Stimulated activated memory B cell treated with anti-CD40 and anti-IgM and Interleukin-4, amounts not matched to agents 10 μg/mL and 1 μg/mL and 100 μg/mL, for 72 hours (primary cell): Measurements from ENCODE around the gene G6PD.
A peak's percentile ranks its signal among the peaks of the same experiment; 100 is the strongest.
"Not testable (repeated sequence)": the region's sequence is repeated elsewhere in the genome, so short reads cannot be mapped to it uniquely, and the experiment has no call there.

Source experiments
- ATAC-seq: fragments of 150-1000 bp; cut with Tn5 transposase; 2 replicates; pipeline ENCODE4 v1.10.0; 2021
- H3K27ac Mint-ChIP-seq: one replicate; pipeline ENCODE4 v1.8.0; 2022; ENCODE audit warnings: mild to moderate bottlenecking, mixed read lengths
- H3K27me3 Mint-ChIP-seq: one replicate; pipeline ENCODE4 v1.8.0; 2022; ENCODE audit warnings: mixed read lengths
- H3K36me3 Mint-ChIP-seq: one replicate; pipeline ENCODE4 v1.8.0; 2022; ENCODE audit warnings: mixed read lengths
- H3K4me1 Mint-ChIP-seq: one replicate; pipeline ENCODE4 v1.8.0; 2022; ENCODE audit warnings: mixed read lengths
- H3K4me3 Mint-ChIP-seq: one replicate; pipeline ENCODE4 v1.8.0; 2022; ENCODE audit warnings: mild to moderate bottlenecking, moderate library complexity, mixed read lengths
- H3K9me3 Mint-ChIP-seq: one replicate; pipeline ENCODE4 v1.8.0; 2022; ENCODE audit warnings: mixed read lengths

G6PD gene

DNA sequence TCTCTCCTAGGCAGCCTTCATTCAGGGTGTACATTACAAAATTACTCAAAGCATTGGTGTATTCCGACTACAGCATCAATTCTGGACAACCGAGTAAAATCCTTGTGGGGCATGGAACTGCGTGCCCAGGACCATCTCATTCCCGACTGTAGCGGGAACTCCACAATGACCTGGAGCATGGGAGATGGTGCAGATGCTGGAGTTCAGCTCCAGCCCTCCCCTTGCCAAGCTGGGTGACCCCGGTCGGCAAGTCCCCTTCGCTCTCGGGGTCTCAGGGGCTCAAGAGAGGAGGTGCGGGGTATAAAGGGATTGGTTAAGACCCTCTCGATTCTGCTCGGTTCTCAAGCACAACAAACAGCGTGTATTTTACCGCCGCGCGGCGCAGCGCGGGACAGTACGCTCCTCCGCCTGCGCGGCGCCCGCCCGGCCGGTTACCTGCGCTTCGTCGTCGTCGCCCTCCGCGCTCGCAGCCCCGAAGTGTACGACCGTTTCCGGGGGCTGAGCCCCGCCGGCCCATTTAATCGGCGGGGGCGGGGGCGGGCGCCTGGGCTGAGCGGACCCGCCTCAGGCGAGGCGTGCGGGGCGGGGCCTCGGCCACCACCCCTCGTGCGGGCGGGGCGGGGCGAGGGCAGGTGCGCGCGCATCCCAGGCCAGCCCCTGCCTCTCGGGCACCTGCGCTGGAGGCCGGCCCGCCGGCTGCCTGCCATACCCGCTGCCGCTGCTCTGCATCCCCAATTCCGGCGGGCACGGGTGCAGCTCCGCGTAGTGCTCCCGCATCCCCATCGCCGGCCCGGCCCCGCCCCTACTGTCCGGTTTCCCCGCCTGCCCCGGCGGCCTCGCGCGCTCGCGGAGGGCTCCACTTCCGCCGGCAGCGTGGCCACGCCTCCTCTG lies at the start of gene G6PD:
TSS of gene G6PD (minus strand) at position 493 of the 891 bp plus-strand sequence. CDS start 691 bp downstream, outside the sequence.
- no peaks in the 10 kb centered on the region for H3K9me3 Mint-ChIP-seq
- H3K4me3 Mint-ChIP-seq, result peak within 1 kb of the TSS; percentile 88
- peaks cover 19% of the 10 kb centered on the region for H3K36me3 Mint-ChIP-seq
- peak within 1 kb of the TSS; percentile 95 for H3K27ac Mint-ChIP-seq
- no peaks in the 10 kb centered on the region for H3K27me3 Mint-ChIP-seq
- H3K4me1 Mint-ChIP-seq, result peaks cover 55% of the 10 kb centered on the region
- ATAC-seq, result peak; percentile 84

DNA sequence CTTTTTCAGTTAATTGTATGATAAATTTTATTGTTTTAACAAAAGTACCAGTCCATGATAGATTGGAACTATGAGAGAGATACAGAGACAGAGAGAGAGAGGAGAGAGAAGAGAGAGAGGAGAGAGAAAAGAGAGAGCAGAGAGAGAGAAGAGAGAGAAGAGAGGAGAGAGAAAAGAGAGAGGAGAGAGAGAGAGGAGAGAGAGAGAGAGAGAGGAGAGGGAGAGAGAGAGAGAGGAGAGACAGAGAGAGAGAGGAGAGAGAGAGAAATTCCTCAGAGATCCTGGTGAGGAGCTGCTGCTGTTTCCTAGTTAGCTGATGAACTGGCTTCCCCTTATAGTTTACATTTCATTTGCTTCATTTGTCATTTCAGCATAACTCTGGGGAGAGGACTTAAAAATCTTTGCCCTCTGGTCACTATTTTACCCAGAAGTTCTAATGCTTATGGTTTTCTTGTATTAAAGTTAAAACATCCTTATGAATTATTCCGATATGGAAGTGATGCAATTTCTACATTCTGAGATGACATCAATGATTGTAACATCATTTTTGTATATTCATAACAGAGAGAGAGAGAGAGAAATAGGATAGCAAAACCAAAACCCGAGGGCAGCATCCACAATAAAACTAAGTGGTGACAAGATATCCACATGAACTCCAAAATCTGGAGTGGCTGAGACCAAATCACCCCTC lies 49.1 kb upstream of the G6PD start:
- Mint-ChIP-seq H3K27me3 (peaks cover 54% of the 10 kb centered on the region), H3K9me3 (peaks cover 6% of the 10 kb centered on the region), H3K4me1 (no peaks in the 10 kb centered on the region), H3K4me3 (no peak overlapping the region), H3K36me3 (no peaks in the 10 kb centered on the region), H3K27ac (no peak overlapping the region)
- ATAC-seq, result no peak

DNA sequence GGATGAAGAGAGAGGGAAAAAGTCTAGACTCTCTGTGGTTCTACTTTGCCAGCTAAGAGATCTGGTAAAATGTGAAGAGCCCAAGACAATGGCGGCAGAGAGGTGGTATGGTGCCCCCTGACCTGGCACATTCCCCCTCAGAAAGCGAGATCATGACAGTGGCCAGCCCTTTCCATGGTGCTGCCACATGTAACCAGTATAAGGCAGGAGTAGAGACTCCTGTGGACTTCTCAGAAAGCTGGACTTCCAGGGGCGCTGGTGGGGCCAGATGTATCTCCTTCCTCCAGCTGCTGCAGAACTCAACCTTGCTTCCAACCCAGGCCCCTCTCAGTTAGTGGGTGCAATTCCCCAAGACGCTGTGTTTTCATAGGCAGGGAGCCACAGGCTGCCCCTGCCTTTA lies 47.8 kb upstream of the G6PD start:
- Mint-ChIP-seq H3K36me3 (no peaks in the 10 kb centered on the region), H3K9me3 (peaks cover 6% of the 10 kb centered on the region), H3K4me3 (no peak overlapping the region), H3K27me3 (peaks cover 42% of the 10 kb centered on the region), H3K4me1 (no peaks in the 10 kb centered on the region), H3K27ac (no peak overlapping the region)
- no peak for ATAC-seq

DNA sequence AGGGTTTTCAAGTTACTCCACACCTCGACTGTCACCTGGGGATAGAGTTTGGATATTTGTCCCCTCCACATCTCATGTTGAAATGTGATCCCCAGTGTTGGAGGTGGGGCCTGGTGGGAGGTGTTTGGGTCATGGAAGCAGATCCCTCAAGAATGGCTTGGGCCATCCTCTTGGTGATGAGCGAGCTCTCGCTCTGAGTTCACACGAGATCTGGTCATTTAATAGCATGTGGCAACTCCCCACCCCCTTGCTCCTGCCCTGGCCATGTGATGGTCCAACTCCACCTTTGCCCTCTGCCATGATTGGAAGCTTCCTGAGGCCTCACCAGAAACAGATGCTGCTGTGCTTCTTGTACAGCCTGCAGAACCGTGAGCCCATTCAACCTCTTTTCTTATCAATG lies 46.6 kb upstream of the G6PD start:
- Mint-ChIP-seq H3K4me1 (no peaks in the 10 kb centered on the region), H3K27me3 (peaks cover 40% of the 10 kb centered on the region), H3K27ac (no peak overlapping the region), H3K9me3 (peaks cover 6% of the 10 kb centered on the region), H3K4me3 (no peak overlapping the region), H3K36me3 (no peaks in the 10 kb centered on the region)
- ATAC-seq, result no peak

DNA sequence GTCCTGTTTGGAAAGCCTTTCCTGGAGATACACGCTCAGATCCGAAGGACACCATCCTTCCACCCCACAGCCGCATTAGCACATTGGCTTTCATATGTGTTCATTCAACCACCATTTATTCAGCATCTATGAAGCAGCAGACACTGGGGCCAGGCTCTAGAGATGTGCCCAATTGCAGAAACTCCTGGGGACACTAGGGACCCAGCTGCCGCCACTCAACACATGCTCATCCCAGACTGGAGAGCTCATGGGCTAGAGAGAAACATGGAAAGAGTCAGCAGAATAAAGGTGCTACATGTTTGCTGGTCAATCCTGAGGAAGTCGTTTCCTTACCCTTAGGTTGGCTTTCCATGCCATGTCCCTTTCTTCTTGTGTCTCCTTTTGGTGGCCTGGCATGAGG lies 45.9 kb upstream of the G6PD start:
- Mint-ChIP-seq H3K9me3 (peaks cover 6% of the 10 kb centered on the region), H3K4me1 (no peaks in the 10 kb centered on the region), H3K27ac (no peak overlapping the region), H3K36me3 (no peaks in the 10 kb centered on the region), H3K27me3 (peaks cover 33% of the 10 kb centered on the region), H3K4me3 (no peak overlapping the region)
- ATAC-seq, result no peak

DNA sequence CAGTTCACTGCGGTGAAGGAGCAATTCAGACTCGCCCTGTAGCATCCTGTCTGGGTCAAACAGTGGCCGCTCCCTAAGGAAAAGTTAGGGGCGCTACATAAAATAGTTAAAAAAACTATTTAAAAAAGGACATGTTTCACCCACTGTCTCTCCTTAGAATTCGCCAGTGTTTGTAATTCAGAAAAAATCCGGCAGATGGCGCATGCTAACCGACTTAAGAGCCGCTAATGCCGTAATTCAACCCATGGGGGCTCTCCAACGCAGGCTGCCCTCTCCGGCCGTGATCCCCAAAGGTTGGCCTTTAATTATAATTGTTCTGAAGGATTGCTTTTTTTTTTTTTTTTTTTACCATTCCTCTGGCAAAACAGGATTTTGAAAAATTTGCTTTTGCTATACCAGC lies 43.8 kb upstream of the G6PD start:
- not testable (repeated sequence) for H3K36me3 Mint-ChIP-seq, H3K9me3 Mint-ChIP-seq, H3K4me3 Mint-ChIP-seq, H3K4me1 Mint-ChIP-seq, ATAC-seq, H3K27ac Mint-ChIP-seq
- H3K27me3 Mint-ChIP-seq, result peaks cover 21% of the 10 kb centered on the region

DNA sequence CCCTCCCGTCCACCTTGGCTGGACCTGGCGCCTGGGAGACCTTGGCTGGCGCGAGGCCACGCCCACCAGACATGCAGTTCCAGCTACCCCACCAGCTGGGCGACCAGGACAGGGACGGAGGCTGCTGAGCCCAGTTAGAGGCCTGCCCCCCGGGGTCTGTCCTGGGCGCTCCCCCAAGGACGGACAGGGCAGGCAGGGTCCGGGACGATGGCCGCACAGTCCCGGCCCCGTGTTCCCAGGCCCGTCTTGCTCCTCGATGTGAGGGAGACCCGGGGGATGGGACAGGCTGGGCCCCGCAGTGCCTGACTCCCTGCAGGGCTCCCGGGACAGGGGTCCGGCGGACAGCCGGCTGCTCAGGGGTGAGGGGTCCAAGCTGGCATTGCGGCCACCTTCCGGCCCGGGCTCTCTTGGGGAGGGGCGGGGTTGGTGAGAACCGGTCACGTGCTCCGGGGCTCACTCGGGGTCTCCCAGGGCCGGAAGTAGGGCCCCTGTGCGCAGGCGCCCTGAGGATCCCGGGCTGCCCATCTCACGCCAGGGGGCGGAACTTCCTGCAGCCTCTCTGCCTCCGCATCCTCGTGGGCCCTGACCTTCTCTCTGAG lies 38.0 kb upstream of the G6PD start, which contains the start of gene CTAG1A:
TSS of gene CTAG1A (plus strand) at position 549 of the 599 bp plus-strand sequence. CDS start 74 bp downstream, outside the sequence.
- not testable (repeated sequence) for H3K36me3 Mint-ChIP-seq, H3K4me1 Mint-ChIP-seq, ATAC-seq, H3K27me3 Mint-ChIP-seq, H3K4me3 Mint-ChIP-seq, H3K27ac Mint-ChIP-seq, H3K9me3 Mint-ChIP-seq

DNA sequence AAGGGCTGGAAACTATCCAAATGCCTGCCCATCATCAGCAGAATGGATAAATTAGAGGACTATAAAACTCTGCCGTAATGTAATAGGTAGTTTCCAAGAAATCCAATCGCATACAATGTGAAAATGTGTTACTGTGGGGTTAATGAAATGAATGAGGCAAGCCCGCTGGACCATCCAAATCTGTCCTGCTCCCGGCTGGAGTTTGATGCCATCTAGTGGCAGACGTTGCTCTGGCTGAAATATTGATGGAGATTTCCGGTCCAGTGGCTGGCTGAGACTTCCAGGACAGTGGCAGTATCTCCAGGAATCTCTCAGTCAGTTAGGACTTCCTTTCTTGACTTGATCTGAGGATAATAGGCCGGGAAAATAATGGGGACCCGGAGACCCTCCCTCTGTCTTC lies 36.3 kb upstream of the G6PD start:
- not testable (repeated sequence) for H3K4me1 Mint-ChIP-seq, ATAC-seq, H3K9me3 Mint-ChIP-seq, H3K27ac Mint-ChIP-seq, H3K36me3 Mint-ChIP-seq, H3K4me3 Mint-ChIP-seq, H3K27me3 Mint-ChIP-seq

DNA sequence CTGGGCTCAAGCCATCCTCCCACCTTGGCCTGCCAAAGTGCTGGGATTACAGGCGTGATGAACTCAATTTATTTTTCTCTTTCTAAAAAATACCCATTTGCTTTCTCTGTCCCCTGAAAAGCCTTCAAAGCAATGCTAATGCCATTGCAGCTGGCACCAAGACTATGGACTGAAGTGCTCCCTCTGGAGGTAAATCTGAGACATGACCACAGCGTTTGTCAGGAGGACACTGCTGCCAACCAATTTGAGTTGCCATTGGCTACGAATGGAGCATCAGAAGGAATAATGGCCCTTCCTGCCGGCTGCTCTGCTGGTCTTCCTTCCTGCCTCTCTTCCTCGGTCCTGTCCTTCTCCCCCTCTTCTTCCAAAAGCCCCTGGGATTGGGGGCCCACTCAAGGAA lies 28.4 kb upstream of the G6PD start:
- ATAC-seq, H3K27ac Mint-ChIP-seq, H3K27me3 Mint-ChIP-seq, H3K36me3 Mint-ChIP-seq, H3K9me3 Mint-ChIP-seq, H3K4me3 Mint-ChIP-seq, H3K4me1 Mint-ChIP-seq: not testable (repeated sequence)

DNA sequence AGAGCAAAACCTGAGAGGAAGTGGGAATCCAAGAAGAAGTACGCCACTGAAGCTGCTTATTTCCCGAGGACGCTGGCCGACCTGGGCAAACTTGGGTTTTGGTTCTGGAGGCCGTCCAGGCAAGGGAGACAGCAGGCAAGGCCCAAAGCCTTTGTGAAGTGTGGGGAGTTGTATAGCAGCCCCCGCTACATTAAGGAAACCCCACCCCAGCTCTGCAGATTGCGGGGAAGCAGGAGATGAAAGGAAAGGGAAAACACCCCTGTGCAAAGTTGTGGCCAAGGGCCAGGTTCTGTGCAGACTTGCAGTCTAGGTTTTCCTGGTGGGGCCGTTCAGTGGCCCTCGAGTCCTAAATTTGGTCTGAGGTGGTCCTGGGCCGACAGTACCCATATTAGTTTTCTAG lies 26.4 kb upstream of the G6PD start:
- not testable (repeated sequence) for ATAC-seq, H3K27ac Mint-ChIP-seq, H3K4me1 Mint-ChIP-seq, H3K9me3 Mint-ChIP-seq, H3K4me3 Mint-ChIP-seq, H3K27me3 Mint-ChIP-seq, H3K36me3 Mint-ChIP-seq

DNA sequence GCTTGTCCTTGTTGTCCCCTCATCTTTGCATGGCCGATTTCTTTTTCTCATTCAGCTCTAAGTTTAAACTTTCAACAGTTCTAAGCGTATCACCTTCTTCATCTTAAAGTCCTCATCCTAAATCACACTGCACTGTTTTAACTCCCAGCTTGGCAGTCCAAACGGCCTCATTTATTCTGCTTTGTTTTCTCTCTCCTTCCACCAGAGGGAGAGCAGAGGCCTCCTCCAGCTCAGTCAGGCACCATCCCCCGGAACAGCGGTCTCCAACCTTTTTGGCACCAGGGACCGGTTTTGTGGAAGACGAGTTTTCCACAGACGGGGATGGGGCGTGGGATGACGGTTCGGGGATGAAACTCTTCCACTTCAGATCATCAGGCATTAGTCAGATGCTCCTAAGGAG lies 23.7 kb upstream of the G6PD start:
- H3K27ac Mint-ChIP-seq, H3K27me3 Mint-ChIP-seq, H3K4me1 Mint-ChIP-seq, H3K9me3 Mint-ChIP-seq, H3K36me3 Mint-ChIP-seq, ATAC-seq, H3K4me3 Mint-ChIP-seq: not testable (repeated sequence)

DNA sequence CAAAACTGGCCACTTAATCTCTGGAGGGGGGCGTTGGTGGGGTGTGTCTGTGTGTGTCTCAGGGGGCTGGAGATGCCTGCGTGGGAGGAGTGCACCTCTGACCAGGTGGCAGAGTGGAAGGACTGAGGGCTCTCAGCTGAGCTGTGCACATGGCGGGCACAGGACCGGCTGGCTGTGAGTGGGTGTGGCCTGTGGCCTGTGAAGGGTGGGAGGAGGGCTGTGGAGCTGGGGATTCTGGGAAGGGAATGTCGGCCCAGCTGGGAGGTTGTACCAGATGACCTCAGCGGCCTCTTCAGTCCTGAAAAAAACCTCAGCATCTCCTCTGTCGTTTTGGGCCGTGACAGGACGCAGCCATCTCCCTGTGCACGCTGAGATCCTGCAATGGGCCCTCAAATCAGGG lies 15.6 kb upstream of the G6PD start:
- H3K36me3 Mint-ChIP-seq, H3K27me3 Mint-ChIP-seq, H3K4me3 Mint-ChIP-seq, H3K4me1 Mint-ChIP-seq, ATAC-seq, H3K9me3 Mint-ChIP-seq, H3K27ac Mint-ChIP-seq: not testable (repeated sequence)

DNA sequence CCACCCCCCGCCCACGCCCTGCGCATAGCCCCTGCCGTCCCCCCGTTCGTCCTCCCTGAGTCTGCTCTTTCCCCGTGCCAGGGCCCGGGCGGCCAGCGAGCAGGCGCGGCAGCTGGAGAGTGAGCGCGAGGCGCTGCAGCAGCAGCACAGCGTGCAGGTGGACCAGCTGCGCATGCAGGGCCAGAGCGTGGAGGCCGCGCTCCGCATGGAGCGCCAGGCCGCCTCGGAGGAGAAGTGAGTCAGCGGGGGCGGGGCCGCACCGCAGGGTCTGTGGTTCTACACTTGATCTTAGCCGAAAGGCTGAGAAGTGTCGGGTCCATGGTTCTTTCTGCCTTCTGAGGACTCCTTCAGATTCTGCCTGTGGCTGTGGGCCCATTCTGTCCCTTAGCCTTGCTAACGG lies 13.7 kb upstream of the G6PD start:
- not testable (repeated sequence) for H3K36me3 Mint-ChIP-seq, H3K4me3 Mint-ChIP-seq, ATAC-seq, H3K27me3 Mint-ChIP-seq, H3K9me3 Mint-ChIP-seq, H3K4me1 Mint-ChIP-seq, H3K27ac Mint-ChIP-seq

DNA sequence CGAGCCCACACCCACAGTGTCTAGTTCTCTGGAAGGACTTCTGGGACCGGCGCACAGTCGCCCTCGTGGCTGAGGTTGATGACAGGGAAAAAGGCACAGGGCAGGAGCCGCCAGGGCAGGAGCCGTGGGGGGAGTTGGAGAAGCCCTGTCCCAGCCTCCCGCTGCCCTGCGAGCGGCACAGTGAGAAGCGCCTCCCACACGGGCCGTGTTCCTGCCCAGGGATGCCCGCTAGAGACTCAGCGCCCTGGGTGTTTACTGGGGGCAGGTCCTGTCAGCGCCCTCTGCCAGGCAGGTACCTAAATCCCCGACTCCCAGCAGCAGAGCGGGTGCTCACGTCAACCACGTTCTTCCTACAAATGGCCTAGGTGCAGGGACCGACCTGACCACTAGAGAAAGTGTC lies 12.2 kb upstream of the G6PD start:
- H3K27ac Mint-ChIP-seq, H3K9me3 Mint-ChIP-seq, H3K4me3 Mint-ChIP-seq, H3K27me3 Mint-ChIP-seq, H3K4me1 Mint-ChIP-seq, ATAC-seq, H3K36me3 Mint-ChIP-seq: not testable (repeated sequence)

DNA sequence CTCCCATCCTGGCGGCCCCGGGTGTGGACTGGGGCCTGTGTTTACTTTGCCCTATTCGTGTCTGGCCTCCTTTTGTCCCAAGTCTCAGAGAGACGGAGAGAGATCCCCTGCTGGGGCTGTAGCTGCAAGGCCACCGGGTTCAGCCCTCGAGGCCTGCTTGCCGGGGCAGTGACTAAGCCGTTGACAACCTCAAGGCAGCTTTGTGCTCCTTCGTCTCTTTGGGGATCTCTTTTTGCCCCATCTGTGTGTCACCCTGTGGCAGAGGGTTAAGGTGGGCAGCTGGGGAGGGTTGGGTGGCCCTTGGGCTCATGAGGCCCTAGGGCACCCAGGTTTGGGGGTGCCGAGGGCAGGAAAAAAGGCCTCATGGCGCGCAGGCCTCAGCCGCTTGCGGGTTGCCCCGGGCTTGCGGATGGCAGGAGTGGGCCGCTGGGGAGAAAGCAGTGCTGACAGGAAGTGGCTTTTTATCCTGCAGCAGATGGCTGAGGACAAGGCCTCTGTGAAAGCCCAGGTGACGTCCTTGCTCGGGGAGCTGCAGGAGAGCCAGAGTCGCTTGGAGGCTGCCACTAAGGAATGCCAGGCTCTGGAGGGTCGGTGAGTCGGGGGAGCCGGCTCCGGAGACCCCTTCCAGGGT lies 11.5 kb upstream of the G6PD start:
- ATAC-seq, H3K9me3 Mint-ChIP-seq, H3K27me3 Mint-ChIP-seq, H3K36me3 Mint-ChIP-seq, H3K27ac Mint-ChIP-seq, H3K4me1 Mint-ChIP-seq, H3K4me3 Mint-ChIP-seq: not testable (repeated sequence)
